Measurements from ENCODE around the gene COG5. TPM values are rescaled to one million over a fixed set of nuclear protein-coding genes. Genes with fewer than 3 reads are reported as not detected.

COG5 gene
- total RNA-seq, 4 donors from 2014 or later = 20.8 to 49.7 (median 25.7) TPM

- H3K4me1 ChIP-seq = peaks cover 10 to 12% of the 10 kb centered on the region in 2 donors
- TF ChIP-seq POLR2A (IDR thresholded peaks at IDR 0.05) (no peak), CTCF (IDR thresholded peaks at IDR 0.05 in 4 of 5, conservative IDR thresholded peaks at IDR 0.05 in 1 of 5) (no peak)
- no peaks in the 10 kb centered on the region for H3K9me3 ChIP-seq
- peak overlapping the region; percentile 89 to 95 (median 92) for H3K27ac ChIP-seq
- H3K27me3 ChIP-seq = no peaks in the 10 kb centered on the region
- peak overlapping the region; percentile 68 to 82 (median 82) for H3K4me3 ChIP-seq
- in situ Hi-C loops (cut with MboI; ENCODE audit: low sequenced_read_pairs in 4 of 4) (loop anchor here in 3 of 4 donors (25.0 kb wide), 2 partner anchors 308 to 392 kb away; partner anchors contain the start of gene DLD (in 2 of the 3)), intact Hi-C loops (cut with DNase I; ENCODE audit: low total_unique reads) (no loop called here)
- no peaks in the 10 kb centered on the region for H3K36me3 ChIP-seq
- ATAC-seq (peak; percentile 14 to 21), DNase-seq (no peak)
Observed at GRCh38 chr7:107579554-107579884, 15.8 kb upstream of the COG5 start.

- H3K36me3 ChIP-seq = no peaks in the 10 kb centered on the region
- H3K9me3 ChIP-seq = no peaks in the 10 kb centered on the region
- no peak overlapping the region for H3K4me3 ChIP-seq
- H3K4me1 ChIP-seq = peaks cover 0 to 5% of the 10 kb centered on the region in 2 donors
- intact Hi-C loops (cut with DNase I; ENCODE audit: low total_unique reads) = no loop called here
- H3K27me3 ChIP-seq = no peaks in the 10 kb centered on the region
- H3K27ac ChIP-seq = no peak overlapping the region
- DNase-seq (no peak), ATAC-seq (no peak)
- TF ChIP-seq POLR2A (IDR thresholded peaks at IDR 0.05) (no peak), CTCF (IDR thresholded peaks at IDR 0.05 in 4 of 5, conservative IDR thresholded peaks at IDR 0.05 in 1 of 5) (no peak)
- in situ Hi-C loops (cut with MboI; ENCODE audit: low sequenced_read_pairs in 4 of 4) = loop anchor here in 1 of 4 donors (25.0 kb wide), 1 partner anchor 386 kb away; no protein-coding TSS in a partner anchor
Observed at GRCh38 chr7:107573537-107573936, 9.8 kb upstream of the COG5 start.

GRCh38 chr7:107570298-107570697 lies 6.6 kb upstream of the COG5 start:
- no peaks in the 10 kb centered on the region for H3K36me3 ChIP-seq
- in situ Hi-C loops (cut with MboI; ENCODE audit: low sequenced_read_pairs in 4 of 4) = loop anchor here in 1 of 4 donors (25.0 kb wide), 1 partner anchor 383 kb away; no protein-coding TSS in a partner anchor
- TF ChIP-seq CTCF (IDR thresholded peaks at IDR 0.05 in 4 of 5, conservative IDR thresholded peaks at IDR 0.05 in 1 of 5) = no peak
- TF ChIP-seq POLR2A (IDR thresholded peaks at IDR 0.05) = no peak
- DNase-seq = no peak
- no peaks in the 10 kb centered on the region for H3K9me3 ChIP-seq
- no peak overlapping the region for H3K4me3 ChIP-seq
- ATAC-seq = no peak
- no peak overlapping the region for H3K27ac ChIP-seq
- H3K4me1 ChIP-seq = peaks cover 0 to 5% of the 10 kb centered on the region in 2 donors
- no peaks in the 10 kb centered on the region for H3K27me3 ChIP-seq
- intact Hi-C loops (cut with DNase I; ENCODE audit: low total_unique reads) = no loop called here

- peak overlapping the region; percentile 78 to 99 (median 95) for H3K4me3 ChIP-seq
- in situ Hi-C loops (cut with MboI; ENCODE audit: low sequenced_read_pairs in 4 of 4) (loop anchor here in 1 of 4 donors (25.0 kb wide), 1 partner anchor 377 kb away; no protein-coding TSS in a partner anchor), intact Hi-C loops (cut with DNase I; ENCODE audit: low total_unique reads) (loop anchor here (1.0 to 10.0 kb wide), 5 partner anchors 48 to 397 kb away; partner anchors contain the start of genes CBLL1 and HBP1)
- peaks cover 33 to 36% of the 10 kb centered on the region in 2 donors for H3K4me1 ChIP-seq
- H3K27me3 ChIP-seq = no peaks in the 10 kb centered on the region
- TF ChIP-seq POLR2A (IDR thresholded peaks at IDR 0.05) (no peak), CTCF (IDR thresholded peaks at IDR 0.05 in 4 of 5, conservative IDR thresholded peaks at IDR 0.05 in 1 of 5) (no peak)
- no peak for ATAC-seq
- no peak for DNase-seq
- H3K36me3 ChIP-seq = no peaks in the 10 kb centered on the region
- H3K9me3 ChIP-seq = no peaks in the 10 kb centered on the region
- peak overlapping the region; percentile 92 to 99 (median 98) for H3K27ac ChIP-seq
Observed at GRCh38 chr7:107564553-107565298, 1.0 kb upstream of the COG5 start.
